H1 (cell line): ENCODE measurements around the gene CFAP100. TPM values are rescaled to one million over a fixed set of nuclear protein-coding genes. Genes with fewer than 3 reads are reported as not detected.

Experiments used
- CTCF ChIA-PET: fragments of 300-600 bp; sonication (Branson Sonifier 250); formaldehyde crosslinking; loops from one replicate; lab custom pipeline; 2021; ENCODE audit not compliant: partially characterized antibody; lab: Charles Lee
- POLR2A ChIA-PET: fragments of 300-600 bp; sonication (Branson Sonifier 250); formaldehyde crosslinking; loops from one replicate; lab custom pipeline; 2021; ENCODE audit warnings: inconsistent platforms; ENCODE audit not compliant: partially characterized antibody; lab: Charles Lee
- DNase-seq, 2 experiments: peaks; one replicate each; pipeline versions ENCODE4 v3.0.0 to v3.0.0-alpha.2; 2010 to 2022; ENCODE audit warnings: low spot score in 2 of 2, low read depth in 1 of 2, mixed read lengths in 1 of 2
- FAIRE-seq: peaks from 2 replicates; lab custom pipeline; 2011; peaks lifted over from hg19 to GRCh38; lab: Jason Lieb, UNC
- H2AFZ ChIP-seq: 2 replicates; pipeline ENCODE4 v1.8.1; 2012; ENCODE audit warnings: low read length, inconsistent platforms
- H2AK5ac ChIP-seq: 2 replicates; pipeline ENCODE4 v1.6.1; 2013; ENCODE audit warnings: low read depth, low read length
- H2BK120ac ChIP-seq: replicated peaks from 2 replicates; pipeline ENCODE3; 2013; ENCODE audit warnings: low read depth, low read length, inconsistent platforms
- H2BK12ac ChIP-seq: 2 replicates; pipeline ENCODE4 v1.6.1; 2013; ENCODE audit warnings: low read depth, low read length
- H2BK15ac ChIP-seq: 2 replicates; pipeline ENCODE4 v1.6.1; 2013; ENCODE audit warnings: low read length
- H2BK20ac ChIP-seq: 2 replicates; pipeline ENCODE4 v1.6.1; 2013; ENCODE audit warnings: low read length
- H2BK5ac ChIP-seq: 2 replicates; pipeline ENCODE4 v1.6.1; 2013; ENCODE audit warnings: low read depth, low read length
- H3K14ac ChIP-seq: 2 replicates; pipeline ENCODE4 v1.6.1; 2013; ENCODE audit warnings: inconsistent platforms; ENCODE audit not compliant: insufficient read length
- H3K18ac ChIP-seq: 2 replicates; pipeline ENCODE4 v1.6.1; 2013; ENCODE audit warnings: low read length; ENCODE audit errors: extremely low read depth
- H3K23ac ChIP-seq: 2 replicates; pipeline ENCODE4 v1.6.1; 2013; ENCODE audit warnings: inconsistent platforms; ENCODE audit not compliant: insufficient read length
- H3K23me2 ChIP-seq: 2 replicates; pipeline ENCODE4 v1.6.1; 2013; ENCODE audit warnings: low read depth, low read length
- H3K27ac ChIP-seq: 2 replicates; pipeline ENCODE4 v1.6.1; 2011; ENCODE audit warnings: low read depth, low read length, inconsistent platforms
- H3K27me3 ChIP-seq, 4 experiments: replicated peaks in 1 of 4; 1 replicate in 1 of 4; 2 replicates in 3 of 4; pipeline versions ENCODE4 v1.6.1 to v1.8.1; 2011 to 2013; ENCODE audit warnings: low read length in 3 of 4, mild to moderate bottlenecking in 3 of 4, inconsistent platforms in 2 of 4, mixed read lengths in 2 of 4, moderate library complexity in 1 of 4; ENCODE audit not compliant: control insufficient read depth in 3 of 4, insufficient read depth in 3 of 4; ENCODE audit errors: extremely low read depth in 1 of 4
- H3K36me3 ChIP-seq, 4 experiments: 2 replicates each; pipeline versions ENCODE4 v1.6.1 to v1.8.1; 2011 to 2013; ENCODE audit warnings: mild to moderate bottlenecking in 4 of 4, low read length in 3 of 4, moderate library complexity in 2 of 4, control low read depth in 1 of 4, inconsistent platforms in 1 of 4; ENCODE audit not compliant: insufficient read depth in 4 of 4, control insufficient read depth in 2 of 4
- H3K4ac ChIP-seq: replicated peaks from 2 replicates; pipeline ENCODE3; 2013; ENCODE audit warnings: low read length, low read depth, mixed read lengths, inconsistent platforms; ENCODE audit not compliant: insufficient read length
- H3K4me1 ChIP-seq, 4 experiments: replicated peaks in 1 of 4; 1 replicate in 1 of 4; 2 replicates in 3 of 4; pipeline versions ENCODE4 v1.6.1 to v1.8.1; 2011 to 2013; ENCODE audit warnings: low read length in 3 of 4, inconsistent platforms in 2 of 4, mixed read lengths in 1 of 4; ENCODE audit not compliant: insufficient read depth in 4 of 4, control insufficient read depth in 3 of 4
- H3K4me2 ChIP-seq, 2 experiments: 2 replicates each; pipeline versions ENCODE4 v1.6.1 to v1.8.1; 2011 to 2013; ENCODE audit warnings: low read depth in 2 of 2, low read length in 2 of 2, control low read depth in 1 of 2, inconsistent platforms in 1 of 2, mild to moderate bottlenecking in 1 of 2; ENCODE audit not compliant: insufficient read depth in 1 of 2
- H3K4me3 ChIP-seq, 4 experiments: fragments of 200-600, 300-600 bp in 1 of 4; sonication (generic), shearing (Covaris generic), sonication (Bioruptor Twin) in 1 of 4; 2 replicates each; pipeline versions ENCODE4 v1.5.1 to v1.8.1; 2011 to 2016; ENCODE audit warnings: low read length in 4 of 4, low read depth in 3 of 4, control low read depth in 2 of 4, inconsistent platforms in 2 of 4, mild to moderate bottlenecking in 2 of 4, mixed read lengths in 1 of 4, moderate library complexity in 1 of 4; ENCODE audit not compliant: insufficient read depth in 2 of 4; ENCODE audit errors: extremely low read depth in 1 of 4
- H3K56ac ChIP-seq: replicated peaks from 2 replicates; pipeline ENCODE3; 2013; ENCODE audit warnings: low read depth, mild to moderate bottlenecking, mixed read lengths, low read length, inconsistent platforms; ENCODE audit not compliant: insufficient read length
- H3K79me1 ChIP-seq: 2 replicates; pipeline ENCODE4 v1.6.1; 2013; ENCODE audit warnings: low read depth, low read length, control low read depth
- H3K79me2 ChIP-seq, 2 experiments: 2 replicates each; pipeline versions ENCODE4 v1.6.1 to v1.8.1; 2012 to 2013; ENCODE audit warnings: low read length in 2 of 2, mild to moderate bottlenecking in 2 of 2, inconsistent platforms in 1 of 2; ENCODE audit not compliant: insufficient read depth in 2 of 2, control insufficient read depth in 1 of 2
- H3K9ac ChIP-seq, 4 experiments: replicated peaks in 1 of 4; 1 replicate in 1 of 4; 2 replicates in 3 of 4; pipeline versions ENCODE4 v1.6.1 to v1.8.1; 2011 to 2013; ENCODE audit warnings: low read depth in 3 of 4, low read length in 3 of 4, control low read depth in 2 of 4, mild to moderate bottlenecking in 2 of 4, moderate library complexity in 2 of 4, inconsistent platforms in 1 of 4; ENCODE audit errors: extremely low read depth in 1 of 4
- H3K9me3 ChIP-seq, 2 experiments: 2 replicates each; pipeline versions ENCODE4 v1.6.1 to v1.8.1; 2012 to 2013; ENCODE audit warnings: mild to moderate bottlenecking in 2 of 2, moderate library complexity in 2 of 2, control low read depth in 1 of 2, inconsistent platforms in 1 of 2, low read depth in 1 of 2, low read length in 1 of 2, mixed read lengths in 1 of 2; ENCODE audit not compliant: insufficient read depth in 2 of 2
- H4K20me1 ChIP-seq, 2 experiments: replicated peaks in 1 of 2; 2 replicates each; pipeline versions ENCODE3 to v1.8.1; 2011 to 2013; ENCODE audit warnings: inconsistent platforms in 2 of 2, low read length in 2 of 2, mild to moderate bottlenecking in 1 of 2; ENCODE audit not compliant: insufficient read depth in 2 of 2, control insufficient read depth in 1 of 2
- H4K5ac ChIP-seq: 2 replicates; pipeline ENCODE4 v1.6.1; 2013; ENCODE audit warnings: low read length, low read depth, mixed read lengths, inconsistent platforms; ENCODE audit not compliant: insufficient read length
- H4K8ac ChIP-seq: 2 replicates; pipeline ENCODE4 v1.8.0; 2013; ENCODE audit warnings: mild to moderate bottlenecking, moderate library complexity, low read length, inconsistent platforms; ENCODE audit not compliant: insufficient read depth; ENCODE audit errors: extremely low read depth
- H4K91ac ChIP-seq: replicated peaks from 2 replicates; pipeline ENCODE3; 2013; ENCODE audit warnings: low read length, mixed read lengths, inconsistent platforms; ENCODE audit not compliant: insufficient read length
- ASH2L ChIP-seq: fragments of 200-600, 300-600 bp; sonication (generic); IDR thresholded peaks from one replicate; pipeline ENCODE4 v1.7.1; 2017; ENCODE audit warnings: low read length
- ATF2 ChIP-seq: IDR thresholded peaks from 2 replicates; pipeline ENCODE4 v1.6.1; 2012; ENCODE audit warnings: low read length, inconsistent platforms
- EP300 ChIP-seq, 2 experiments: IDR thresholded peaks; 1 replicate in 1 of 2; 2 replicates in 1 of 2; pipeline ENCODE4 v1.6.1; 2011 to 2012; ENCODE audit warnings: low read depth in 2 of 2, low read length in 2 of 2, mild to moderate bottlenecking in 2 of 2, borderline replicate concordance in 1 of 2, inconsistent platforms in 1 of 2, moderate library complexity in 1 of 2
- KDM5A ChIP-seq: fragments of 200-600 bp; IDR thresholded peaks from 2 replicates; pipeline ENCODE4 v1.7.1; 2012; ENCODE audit warnings: mild to moderate bottlenecking, low read length, inconsistent platforms, mixed read lengths
- MAX ChIP-seq: IDR thresholded peaks from 2 replicates; pipeline ENCODE4 v1.6.1; 2012; ENCODE audit warnings: inconsistent platforms
- RNF2 ChIP-seq: fragments of 200-900, 300-1000 bp; sonication (generic); IDR thresholded peaks from 2 replicates; pipeline ENCODE4 v1.7.1; 2016; ENCODE audit warnings: borderline replicate concordance, low read depth, mild to moderate bottlenecking, antibody characterized with exemption, low read length; ENCODE audit not compliant: poor library complexity, severe bottlenecking; ENCODE audit errors: missing control alignments
- TAF1 ChIP-seq: IDR thresholded peaks from 2 replicates; pipeline ENCODE4 v1.6.1; 2011; ENCODE audit warnings: mild to moderate bottlenecking, low read depth, low read length
- TBP ChIP-seq: IDR thresholded peaks from 2 replicates; pipeline ENCODE4 v1.6.1; 2011; ENCODE audit warnings: low read depth, low read length, improper control_type of control experiment
- WGBS, 2 experiments: shearing (Covaris generic) in 1 of 2; methylation state at CpG; one replicate each; pipeline versions ENCODE4 v1.1.6 to v1.1.7; 2013 to 2015; ENCODE audit warnings: low lambda C conversion rate in 2 of 2, mixed read lengths in 2 of 2, inconsistent platforms in 1 of 2, low coverage in 1 of 2, missing lambda C conversion rate in 1 of 2; ENCODE audit not compliant: insufficient replicate concordance in 2 of 2, insufficient coverage in 1 of 2, insufficient read length in 1 of 2; ENCODE audit errors: extremely low coverage in 1 of 2, missing lambda C conversion rate in 1 of 2; 5-methylcytosine and 5-hydroxymethylcytosine counted together
- polyA plus RNA-seq, 7 experiments: library from polyadenylated mRNA; depleted of rRNA in 3 of 7; stranded (reverse) in 5 of 7; unstranded in 2 of 7; fragments of >200 nt in 5 of 7; fragments of 200-250 nt in 2 of 7; gene quantifications; 1 replicate in 5 of 7; 2 replicates in 1 of 7; 4 replicates in 1 of 7; pipeline versions ENCODE4 v1.2.1 to v1.2.3, GENCODE V29; 2011 to 2013; ENCODE audit warnings: missing spikeins in 2 of 7, mixed read lengths in 2 of 7
- total RNA-seq: library from RNA; stranded (reverse); fragmentation: NEBNext Ultra II Directional; extraction: Animal tissue kit (Norgen Biotek cat#: 25700); gene quantifications from 2 replicates; pipeline ENCODE4 v1.2.1, GENCODE V29; 2021

The CFAP100 gene
- total and polyA plus RNA-seq, 2 of the 8 experiments (the other 6 are each of a cell fraction or from before 2014, with no cell fraction given), result 0.17 TPM; not detected in 1

DNA sequence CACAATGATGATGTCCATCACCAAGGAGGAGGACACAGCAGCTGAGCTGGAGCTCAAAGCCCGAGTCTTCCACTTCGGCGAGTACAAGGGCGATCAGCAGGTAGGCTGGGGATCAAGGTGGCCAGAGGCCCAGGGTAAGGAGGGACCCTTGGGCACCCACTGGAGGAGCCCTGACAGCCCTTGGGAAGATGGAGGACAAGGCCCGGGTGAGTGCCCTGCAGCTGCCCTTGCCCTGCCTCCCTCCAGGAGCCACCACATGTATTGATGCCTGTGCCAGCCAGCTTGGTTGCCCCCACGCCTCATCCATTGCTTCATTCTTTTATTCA is 38.4 kb downstream of the CFAP100 start:
- Histone ChIP-seq H3K27ac (no peak overlapping the region), H2BK5ac (no peak overlapping the region; the same call in 1 of the 2 replicates), H2BK12ac (no peak overlapping the region), H2AK5ac (no peak overlapping the region), H4K8ac (peak overlapping the region; percentile 68), H3K56ac (no peak overlapping the region), H3K27me3 (no peaks in the 10 kb centered on the region), H3K36me3 (peaks cover 0 to 2% (median 0%) of the 10 kb centered on the region in 4 experiments; a peak in 2 of 8 replicates), H3K4me2 (no peak overlapping the region), H3K79me2 (no peaks in the 10 kb centered on the region), H4K91ac (no peak overlapping the region), H3K79me1 (no peaks in the 10 kb centered on the region; the same call in 1 of the 2 replicates), H3K9ac (no peak overlapping the region), H3K4me3 (no peak overlapping the region), H3K4me1 (no peaks in the 10 kb centered on the region; a peak in 1 of 7 replicates), H4K20me1 (peaks cover 1 to 4% of the 10 kb centered on the region in 2 experiments), H3K18ac (no peak overlapping the region), H3K23me2 (no peaks in the 10 kb centered on the region), H4K5ac (no peak overlapping the region), H2BK15ac (no peak overlapping the region), H2BK120ac (no peak overlapping the region), H3K14ac (no peak overlapping the region), H2AFZ (no peak overlapping the region), H2BK20ac (no peak overlapping the region), H3K9me3 (no peaks in the 10 kb centered on the region), H3K4ac (no peak overlapping the region), H3K23ac (no peak overlapping the region)
- POLR2A ChIA-PET, result interaction anchor here (0.9 to 2.8 kb wide), 3 partner anchors 10 to 32 kb away, joined by 3 to 13 read pairs (median 4); no protein-coding TSS in a partner anchor
- FAIRE-seq (no peak), DNase-seq (no peak)
- 92% methylated on average over 6 of the region's 6 CpGs; no CpG with 5 or more reads in 1 of the 2 experiments for WGBS, 2 experiments
- CTCF ChIA-PET, result interaction anchor here (1.4 kb wide), 1 partner anchor 9 kb away, joined by 6 read pairs; no protein-coding TSS in a partner anchor
- TF ChIP-seq KDM5A, result no peak
- no peak for TF ChIP-seq TBP
- no peak for TF ChIP-seq EP300 (IDR thresholded peaks at IDR 0.05; ENCODE audit: borderline replicate concordance in 1 of 2, low read depth in 2 of 2, low read length in 2 of 2)
- TF ChIP-seq ASH2L, result no peak
- no peak for TF ChIP-seq MAX
- no peak for TF ChIP-seq TAF1
- TF ChIP-seq ATF2, result no peak
- no peak for TF ChIP-seq RNF2
